Hindlimb muscle (tissue), 1 donor: ENCODE results near the gene PPWD1. TPM values are rescaled to one million over a fixed set of nuclear protein-coding genes. Genes with fewer than 3 reads are reported as not detected.
"Not testable (repeated sequence)": the region's sequence is repeated elsewhere in the genome, so short reads cannot be mapped to it uniquely, and the experiment has no call there.

Experiments used
- DNase-seq: peaks from one replicate; pipeline ENCODE4 v3.0.0-alpha.2; 2013
- polyA plus RNA-seq: library from polyadenylated mRNA; unstranded; fragments of 120-200 nt; gene quantifications from one replicate; pipeline ENCODE4 v1.2.1, GENCODE V29; 2013; ENCODE audit not compliant: insufficient read length

Gene PPWD1
- 42.2 TPM for polyA plus RNA-seq

DNA sequence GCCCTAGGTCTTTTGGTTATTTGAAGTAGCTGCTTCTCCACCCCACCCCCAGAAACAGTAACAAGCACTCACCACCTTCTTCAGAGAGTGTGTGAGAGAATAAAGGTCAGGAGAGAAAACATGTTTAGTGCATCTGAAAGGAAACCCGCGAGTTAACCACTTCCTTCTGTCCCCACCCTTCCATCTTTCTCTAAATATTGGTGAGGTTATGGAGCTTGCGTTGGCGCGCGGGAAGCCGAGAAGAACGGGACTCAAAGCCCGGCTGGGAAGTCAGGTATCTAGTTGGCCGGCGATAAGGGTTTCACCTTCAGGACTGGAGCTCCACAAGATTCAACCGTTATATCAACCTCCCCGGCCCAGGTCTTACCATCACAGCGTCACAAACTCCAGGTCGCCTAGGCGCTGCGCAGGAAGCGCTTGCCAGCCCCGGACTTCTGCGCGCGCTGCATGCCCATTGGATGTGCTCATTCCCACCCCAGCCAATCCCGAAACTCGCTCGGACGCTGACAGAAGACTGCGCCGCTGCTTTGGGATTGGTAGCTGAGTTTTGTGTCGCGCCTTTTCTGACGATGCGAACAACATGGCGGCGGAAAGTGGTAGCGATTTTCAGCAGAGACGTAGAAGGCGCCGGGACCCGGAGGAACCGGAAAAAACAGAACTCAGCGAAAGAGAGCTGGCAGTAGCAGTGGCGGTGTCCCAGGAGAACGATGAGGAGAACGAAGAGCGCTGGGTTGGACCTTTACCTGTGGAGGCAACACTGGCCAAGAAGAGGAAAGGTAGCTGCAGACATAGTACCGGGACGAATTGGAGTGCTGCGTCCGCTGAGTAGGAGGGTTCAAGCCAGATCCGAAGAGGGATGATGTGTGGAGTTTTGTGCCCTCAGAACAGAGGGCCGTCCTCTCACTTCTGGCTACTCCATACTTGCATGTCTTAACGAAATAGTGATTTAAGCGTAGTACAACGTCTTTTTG, at the start of gene PPWD1, which contains the start of gene CENPK:
TSS of gene PPWD1 (plus strand) at position 566 of the 971 bp plus-strand sequence. CDS start at position 581, 15 bp downstream.
TSS of gene CENPK (minus strand) at position 438 of the 971 bp plus-strand sequence. CDS start 8,261 bp downstream, outside the sequence.
- DNase-seq: peak; percentile 95

DNA sequence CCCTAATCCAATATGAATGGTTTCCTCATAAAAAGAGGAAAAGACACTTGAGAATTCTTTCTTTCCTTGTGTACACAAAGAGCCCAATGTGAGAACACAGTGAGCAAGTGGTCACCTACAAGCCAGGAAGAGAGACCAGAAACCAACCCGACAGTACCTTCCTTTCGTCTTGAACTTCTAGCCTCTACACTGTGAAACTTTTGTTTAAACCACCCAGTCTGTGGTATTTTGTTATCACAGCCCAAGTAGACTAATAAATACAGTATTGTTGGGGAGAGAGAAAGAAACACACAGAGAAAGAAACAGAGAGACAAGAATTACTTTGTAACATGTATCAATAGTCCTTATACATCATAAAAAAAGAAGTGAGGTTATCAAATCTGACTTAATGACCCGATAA, 37.4 kb upstream of the PPWD1 start:
- DNase-seq: no peak

DNA sequence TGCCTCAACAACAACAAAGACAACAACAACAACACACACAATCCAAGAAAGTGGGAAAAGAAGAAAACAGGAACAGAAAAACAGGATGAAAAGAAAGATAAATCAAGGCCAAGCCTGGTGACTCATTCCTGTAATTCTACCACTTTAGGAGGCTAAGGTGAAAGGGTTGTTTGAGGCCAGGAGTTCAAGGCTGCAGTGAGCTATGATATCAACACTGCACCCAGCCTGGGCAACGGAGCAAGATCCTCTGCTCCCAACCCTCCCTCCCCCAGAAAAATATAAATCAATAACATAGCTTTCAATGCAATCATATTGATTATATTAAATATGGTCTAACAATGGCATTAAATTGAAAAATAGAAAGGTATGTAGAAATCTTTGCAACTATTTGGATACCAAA, 32.2 kb upstream of the PPWD1 start:
- no peak for DNase-seq

DNA sequence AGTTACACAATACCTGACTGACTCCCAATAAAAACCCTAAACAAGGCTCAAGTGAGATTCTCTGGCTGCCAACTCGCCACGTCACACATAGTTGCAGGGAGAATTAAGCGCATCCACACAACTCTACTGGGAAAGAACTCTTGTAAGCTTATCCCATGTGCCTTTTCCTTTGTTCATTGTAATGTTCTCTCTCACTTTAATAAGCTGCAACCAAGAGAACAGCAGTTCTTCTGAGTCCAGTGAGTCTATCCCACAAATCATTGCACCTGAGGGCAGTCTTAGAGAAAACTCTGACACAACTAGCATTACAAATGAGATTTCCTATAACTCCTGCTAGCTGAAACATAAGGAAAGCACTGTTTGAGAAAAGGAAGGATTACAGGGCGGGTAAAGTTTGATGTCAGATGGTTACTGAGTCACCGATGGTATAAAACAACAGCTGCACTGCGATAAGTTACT, 27.5 kb upstream of the PPWD1 start:
- DNase-seq: no peak

DNA sequence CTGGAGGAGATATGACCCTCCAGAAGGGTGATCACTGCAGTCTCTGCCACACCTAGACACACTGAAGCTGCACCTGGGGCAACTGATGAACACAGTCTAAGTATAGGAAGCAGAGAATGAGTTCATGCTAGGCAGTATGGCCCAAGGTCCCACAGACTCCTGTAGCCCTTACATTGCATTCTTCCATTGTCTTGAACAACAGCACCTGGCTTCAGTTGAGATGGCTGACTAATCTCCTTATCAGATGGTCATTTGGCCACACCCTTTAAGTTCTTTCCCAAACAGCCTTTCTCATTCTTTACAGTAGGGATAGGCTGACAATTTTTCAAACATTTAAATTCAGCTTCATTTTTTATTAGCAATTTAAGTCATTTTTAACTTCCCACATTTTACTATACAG, 23.3 kb upstream of the PPWD1 start:
- DNase-seq: no peak

DNA sequence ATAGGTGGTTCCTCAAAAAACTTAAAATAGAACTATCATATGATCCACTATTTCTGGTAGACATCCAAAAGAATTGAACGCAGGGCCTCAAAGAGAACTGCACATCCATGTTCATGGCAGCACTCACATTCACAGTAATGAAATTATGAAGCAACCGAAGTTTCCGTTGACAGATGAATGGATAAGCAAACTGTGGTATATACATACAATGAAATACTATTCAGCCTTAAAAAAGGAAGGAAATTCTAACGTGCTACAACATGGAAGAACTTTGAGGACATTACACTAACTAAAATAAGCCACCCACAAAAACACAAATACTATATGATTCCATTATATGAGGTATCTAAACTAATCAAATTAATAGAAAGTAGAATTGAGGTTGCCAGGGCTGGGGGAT, 18.6 kb upstream of the PPWD1 start:
- DNase-seq: no peak

DNA sequence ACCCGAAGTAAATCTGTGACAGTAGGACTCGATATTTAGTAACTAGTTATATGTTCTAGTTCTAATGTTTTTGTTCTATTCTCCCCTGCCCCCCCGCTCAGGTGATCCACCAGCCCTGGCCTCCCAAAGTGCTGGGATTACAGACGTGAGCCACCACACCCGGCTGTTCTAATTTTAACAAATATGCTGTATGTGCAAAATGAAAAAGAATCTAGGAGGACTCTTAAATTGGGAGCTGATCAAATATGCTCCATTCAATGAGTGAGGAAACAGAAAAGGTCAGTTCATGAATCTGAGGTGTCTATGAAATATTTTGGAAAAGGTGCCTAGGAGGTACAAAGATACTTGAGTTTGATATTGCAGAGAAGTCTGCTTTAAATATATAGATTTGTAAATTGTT, 17.0 kb upstream of the PPWD1 start:
- DNase-seq: no peak

DNA sequence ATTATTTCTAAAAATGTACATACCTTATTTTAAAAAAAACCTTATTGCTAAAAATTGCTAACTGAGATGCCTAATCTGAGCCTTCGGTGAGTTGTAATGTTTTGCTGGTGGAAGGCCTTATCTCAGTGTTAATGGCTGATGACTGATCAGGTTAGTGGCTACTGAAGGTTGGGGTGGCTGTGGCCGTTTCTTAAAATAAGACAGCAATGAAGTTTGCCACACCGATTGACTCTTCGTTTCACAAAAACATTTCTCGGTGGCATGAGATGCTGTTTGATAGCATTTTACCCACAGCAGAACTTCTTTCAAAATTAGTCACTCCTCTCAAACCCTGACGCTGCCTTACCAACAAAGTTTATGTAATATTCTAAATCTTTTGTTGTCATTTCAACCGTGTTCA, 14.8 kb upstream of the PPWD1 start:
- no peak for DNase-seq

DNA sequence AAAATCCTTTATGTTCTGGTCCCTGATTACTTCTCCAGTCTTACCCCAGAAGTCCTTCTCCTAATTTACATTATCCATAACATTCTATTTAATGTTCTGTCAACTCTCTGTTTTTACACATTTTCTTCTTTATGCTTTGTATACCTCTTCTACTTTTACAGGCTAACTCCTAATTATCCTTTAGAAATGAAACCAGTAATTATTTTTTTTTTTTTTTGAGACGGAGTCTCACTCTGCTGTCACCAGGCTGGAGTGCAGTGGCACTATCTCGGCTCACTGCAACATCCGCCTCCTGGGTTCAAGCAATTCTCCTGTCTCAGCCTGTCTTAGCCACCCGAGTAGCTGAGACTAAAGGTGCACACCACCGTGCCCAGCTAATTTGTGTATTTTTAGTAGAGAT, 9.2 kb upstream of the PPWD1 start:
- no peak for DNase-seq

DNA sequence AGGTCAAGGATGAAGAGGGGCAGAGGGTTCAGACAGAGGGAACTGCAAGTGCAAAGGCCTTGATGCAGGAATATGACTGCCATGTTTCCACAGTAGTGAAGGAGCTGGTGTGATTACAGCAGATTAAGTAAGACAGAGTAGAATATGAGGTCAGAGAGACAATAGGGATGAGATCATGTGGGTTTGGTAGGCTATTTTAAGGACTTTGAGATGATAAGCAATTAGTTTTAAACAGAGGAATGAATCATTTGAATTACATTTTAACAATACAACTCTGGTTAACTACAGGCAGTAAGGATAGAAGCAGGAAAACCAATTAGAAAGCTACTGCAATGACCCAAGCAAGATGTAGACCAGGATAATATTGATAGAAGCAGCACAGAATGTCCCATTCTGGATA, 7.8 kb upstream of the PPWD1 start:
- no peak for DNase-seq

DNA sequence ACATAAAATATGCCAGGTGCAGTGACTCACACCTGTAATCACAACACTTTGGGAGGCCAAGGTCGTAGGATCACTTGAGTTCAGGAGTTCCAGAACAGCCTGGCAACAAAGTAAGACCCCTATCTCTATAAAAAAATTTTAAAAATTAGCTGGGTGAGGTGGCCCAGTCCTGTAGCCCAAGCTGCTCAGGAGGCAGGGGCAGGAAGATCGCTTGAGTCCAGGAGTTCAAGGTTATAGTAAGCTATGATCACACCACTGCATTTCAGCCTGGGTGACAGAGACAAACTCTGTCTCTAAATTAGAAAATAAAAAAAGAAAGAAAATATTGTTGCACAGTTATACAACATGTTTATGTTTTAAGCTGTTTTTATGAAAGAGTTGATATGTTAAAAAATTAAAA, 6.9 kb upstream of the PPWD1 start:
- DNase-seq: no peak

DNA sequence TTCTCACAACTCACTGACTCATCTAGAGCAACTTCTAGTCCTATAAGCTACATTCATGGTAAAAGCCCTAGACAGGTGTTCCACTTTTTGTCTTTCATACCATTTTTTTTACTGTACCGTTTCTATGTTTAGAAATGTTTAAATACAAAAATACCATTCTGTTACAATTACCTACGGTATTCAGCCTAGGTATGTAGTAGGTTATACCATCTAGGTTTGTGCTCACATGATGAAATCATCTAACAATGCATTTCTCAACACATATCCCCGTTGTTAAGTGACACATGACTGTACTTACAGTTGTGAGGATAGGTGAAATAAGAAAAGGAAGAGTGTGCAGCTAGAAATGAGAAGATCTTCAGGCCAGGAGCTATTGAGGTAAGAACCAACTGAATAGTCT, 6.4 kb upstream of the PPWD1 start:
- no peak for DNase-seq

DNA sequence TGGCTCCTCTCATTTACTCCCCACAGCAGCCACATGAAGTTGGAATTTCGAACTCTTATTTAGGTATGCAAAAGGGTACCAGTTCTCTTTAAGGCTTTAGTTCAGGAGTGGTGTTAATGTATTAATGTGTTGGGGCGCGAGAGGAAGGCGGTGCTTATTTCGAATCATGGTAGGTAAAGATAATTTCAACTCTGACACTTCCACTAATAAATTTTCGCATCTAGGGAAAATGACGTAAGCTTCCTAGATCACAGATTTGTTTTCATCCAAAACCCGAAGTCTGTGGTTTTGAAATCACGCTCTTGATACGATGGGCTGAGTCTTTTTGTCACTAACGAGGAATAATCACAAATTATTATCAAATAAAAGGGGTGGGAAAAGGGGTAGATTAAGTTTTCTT, 681 bp downstream of the PPWD1 start:
- DNase-seq: no peak

DNA sequence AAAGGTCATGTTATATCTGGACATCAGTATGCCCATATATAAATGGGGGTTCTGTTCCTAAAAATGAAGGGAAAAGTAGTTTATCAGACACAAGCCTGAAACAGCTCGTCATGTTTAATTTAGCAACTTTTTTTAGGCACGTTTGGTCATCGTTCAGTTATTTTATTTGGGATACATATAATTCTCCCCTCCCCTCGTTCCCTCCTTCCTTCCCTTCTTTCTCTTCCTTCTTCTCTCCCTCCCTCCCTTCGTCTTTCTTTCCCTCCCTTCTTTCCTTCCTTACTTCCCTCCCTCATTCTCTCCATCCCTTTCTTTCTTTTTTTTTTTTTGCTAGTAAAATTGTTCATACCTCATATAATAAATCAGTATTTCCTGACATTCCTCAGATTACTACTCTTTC, 3.4 kb downstream of the PPWD1 start:
- no peak for DNase-seq

DNA sequence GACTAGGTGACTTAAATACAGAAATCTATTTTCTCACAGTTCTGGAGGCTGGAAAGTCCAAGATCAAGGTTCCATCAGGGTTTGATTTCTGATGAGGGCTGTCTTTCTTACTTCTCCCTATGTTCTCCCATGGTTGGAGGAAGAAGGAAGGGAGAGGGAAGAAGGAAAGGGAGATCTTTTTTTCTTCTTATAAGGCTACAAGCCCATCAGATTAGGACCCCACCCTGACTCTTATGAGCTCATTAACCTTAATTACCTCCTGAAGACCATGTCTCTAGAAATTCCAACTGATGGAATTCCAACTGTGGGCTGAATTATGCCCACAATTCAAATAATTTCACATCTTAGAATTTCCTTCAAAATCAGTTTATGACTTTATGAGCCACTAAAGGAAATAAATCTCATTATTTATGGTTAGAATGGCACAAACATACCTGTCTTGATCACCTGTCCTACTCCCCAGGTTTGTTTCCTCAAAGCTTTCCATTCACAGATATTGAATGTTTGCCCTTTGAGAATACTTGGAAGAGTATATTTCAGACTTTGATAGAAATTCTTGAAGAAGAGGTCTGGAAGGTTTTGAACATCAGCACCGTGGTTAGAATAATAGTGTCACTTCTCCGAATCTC, 7.6 kb downstream of the PPWD1 start:
- no peak for DNase-seq

DNA sequence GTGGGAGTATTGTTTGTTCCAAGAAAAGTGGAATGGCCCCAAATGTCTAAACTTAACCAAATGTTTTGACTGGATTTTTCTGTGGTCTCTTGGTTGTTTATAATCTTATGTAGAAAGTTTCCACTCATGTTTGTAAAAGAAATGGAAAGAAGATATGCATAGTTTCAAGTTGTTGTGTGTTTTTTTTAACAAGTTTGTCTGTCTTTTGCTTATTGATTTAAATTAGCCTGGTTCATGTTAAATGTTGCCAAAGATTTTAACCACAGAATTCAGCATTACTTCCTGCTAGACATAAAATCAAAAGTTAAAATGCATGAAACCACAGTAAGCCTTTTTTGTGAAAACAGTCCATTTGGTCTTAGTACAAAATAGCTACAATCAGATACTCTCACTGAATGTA, 14.0 kb downstream of the PPWD1 start:
- no peak for DNase-seq

DNA sequence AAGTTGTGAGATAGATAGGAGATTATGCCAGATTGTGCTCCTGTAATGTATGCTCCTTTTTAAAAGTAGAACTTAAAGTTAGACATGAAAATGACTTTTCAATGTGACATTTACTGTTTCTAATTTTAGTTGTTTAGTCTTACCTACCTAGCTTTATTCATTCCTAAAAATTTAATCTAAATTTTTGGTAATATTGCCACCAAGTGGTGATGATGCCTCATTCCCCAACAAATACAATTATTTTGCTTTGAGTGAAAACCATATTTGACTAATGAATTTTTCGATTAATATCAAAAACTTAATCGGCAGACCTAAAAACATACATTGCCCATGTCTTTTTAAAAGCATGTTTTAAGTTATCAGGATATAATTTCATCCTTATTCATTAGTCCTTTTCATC, 25.6 kb downstream of the PPWD1 start:
- DNase-seq: no peak

DNA sequence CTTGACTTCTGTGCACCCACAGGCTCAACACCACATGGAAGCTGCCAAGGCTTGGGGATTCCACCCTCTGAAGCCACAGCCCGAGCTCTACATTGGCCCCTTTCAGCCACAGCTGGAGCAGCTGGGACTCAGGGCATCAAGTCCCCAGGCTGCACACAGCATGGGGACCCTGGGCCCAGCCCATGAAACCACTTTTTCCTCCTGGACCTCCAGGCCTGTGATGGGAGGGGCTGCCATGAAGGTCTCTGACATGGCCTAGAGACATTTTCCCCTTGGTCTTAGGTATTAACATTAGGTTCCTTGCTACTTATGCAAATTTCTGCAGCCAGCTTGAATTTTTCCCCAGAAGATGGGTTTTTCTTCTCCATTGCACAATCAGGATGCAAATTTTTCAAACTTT, 38.7 kb downstream of the PPWD1 start:
- DNase-seq: not testable (repeated sequence)

DNA sequence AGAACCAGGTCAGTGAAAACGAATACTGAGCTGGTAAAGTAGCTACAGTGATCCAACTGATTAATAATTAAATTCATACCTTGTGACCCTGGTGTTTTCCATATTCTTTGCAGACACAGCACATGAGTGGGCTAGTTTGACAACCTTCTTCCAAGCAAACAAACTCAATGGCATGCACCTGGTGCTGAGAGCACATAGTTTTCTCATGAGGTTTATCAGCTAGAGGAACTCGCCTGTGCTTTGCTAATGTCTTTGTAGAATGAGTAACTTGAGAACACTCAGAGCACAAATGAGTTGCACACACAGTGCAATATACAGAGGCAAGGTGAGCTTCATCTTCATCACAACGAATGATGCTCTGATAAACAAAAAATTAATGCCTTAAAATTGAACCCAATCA, 48.4 kb downstream of the PPWD1 start:
- DNase-seq: no peak

DNA sequence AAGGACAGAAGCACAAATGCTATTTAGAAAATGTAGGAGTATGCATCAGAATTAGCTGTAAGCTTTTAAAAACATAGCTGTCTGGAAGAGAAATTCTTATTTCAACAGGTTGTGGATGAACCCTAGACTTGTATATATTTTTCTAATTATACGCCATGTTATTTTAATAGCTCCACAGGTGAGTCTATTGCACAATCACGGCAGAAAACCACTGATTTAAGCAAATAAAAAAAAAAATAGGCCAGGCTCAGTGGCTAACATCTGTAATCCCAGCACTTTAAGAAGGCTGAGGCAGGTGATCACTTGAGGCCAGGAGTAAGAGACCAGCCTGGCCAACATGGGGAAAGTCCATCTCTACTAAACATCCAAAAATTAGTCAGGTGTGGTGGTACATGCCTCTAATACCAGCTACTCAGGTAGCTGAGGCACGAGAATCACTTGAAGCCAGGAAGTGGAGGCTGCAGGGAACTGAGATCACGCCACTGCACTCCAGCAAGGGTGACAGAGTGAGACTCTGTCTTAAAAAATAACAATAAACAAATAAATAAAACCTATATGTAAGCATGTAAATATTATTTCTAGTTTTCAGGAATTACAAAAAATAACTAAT, 49.3 kb downstream of the PPWD1 start:
- DNase-seq: no peak

DNA sequence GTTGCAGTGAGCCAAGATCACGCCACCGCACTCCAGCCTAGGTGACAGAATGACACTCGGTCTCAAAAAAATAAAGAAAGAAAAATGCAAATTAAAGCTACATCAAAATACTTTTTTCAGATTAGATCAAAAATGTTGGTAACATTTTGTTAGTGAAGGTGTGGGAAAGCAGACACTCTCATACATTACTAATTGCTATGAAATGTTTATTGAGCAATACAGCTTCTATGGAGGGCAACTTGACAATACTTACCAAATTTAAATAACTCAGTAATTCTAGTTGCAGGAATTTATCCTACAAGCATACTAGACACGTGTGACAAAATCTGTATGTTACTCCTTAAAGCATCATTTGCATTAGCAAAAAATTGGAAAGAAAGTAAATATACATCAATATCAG, 56.9 kb downstream of the PPWD1 start:
- DNase-seq: no peak

DNA sequence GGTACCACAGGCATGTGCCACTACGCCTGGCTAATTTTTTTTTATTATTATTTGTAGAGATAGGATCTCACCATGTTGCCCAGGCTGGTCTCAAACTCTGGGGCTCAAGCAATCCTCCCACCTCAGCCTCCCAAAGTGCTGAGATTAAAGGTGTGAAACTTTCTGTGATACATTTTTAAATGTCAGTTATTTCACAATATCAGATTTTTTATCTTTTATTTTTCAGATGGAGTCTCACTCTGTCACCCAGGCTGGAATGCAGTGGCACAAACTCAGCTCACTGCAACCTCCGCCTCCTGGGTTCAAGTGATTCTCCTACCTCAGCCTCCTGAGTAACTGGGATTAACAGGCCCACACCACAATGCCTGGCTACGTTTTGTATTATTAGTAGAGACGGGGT, 58.9 kb downstream of the PPWD1 start:
- DNase-seq: not testable (repeated sequence)

DNA sequence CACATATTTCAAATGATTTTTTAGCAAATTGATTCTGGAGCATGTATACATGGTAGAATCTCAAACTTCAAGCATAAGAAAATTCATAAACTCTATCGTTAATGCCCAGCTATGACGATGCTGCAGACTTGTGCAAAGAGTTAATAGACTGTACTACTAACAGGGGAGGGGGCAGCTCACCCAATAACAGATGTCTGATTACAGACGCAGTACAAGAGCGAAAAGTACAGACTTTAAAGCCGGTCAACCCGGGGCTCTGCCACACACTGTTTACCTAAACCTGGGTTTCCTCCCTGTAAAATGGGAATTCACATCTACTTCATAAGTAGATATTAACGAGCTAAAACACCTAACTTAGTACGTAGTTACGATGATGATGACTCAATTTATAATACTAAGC, 60.4 kb downstream of the PPWD1 start:
- DNase-seq: no peak
